ENCODE results near the gene KCNH4.
"Not testable (repeated sequence)": the region's sequence is repeated elsewhere in the genome, so short reads cannot be mapped to it uniquely, and the experiment has no call there.

KCNH4 gene

DNA sequence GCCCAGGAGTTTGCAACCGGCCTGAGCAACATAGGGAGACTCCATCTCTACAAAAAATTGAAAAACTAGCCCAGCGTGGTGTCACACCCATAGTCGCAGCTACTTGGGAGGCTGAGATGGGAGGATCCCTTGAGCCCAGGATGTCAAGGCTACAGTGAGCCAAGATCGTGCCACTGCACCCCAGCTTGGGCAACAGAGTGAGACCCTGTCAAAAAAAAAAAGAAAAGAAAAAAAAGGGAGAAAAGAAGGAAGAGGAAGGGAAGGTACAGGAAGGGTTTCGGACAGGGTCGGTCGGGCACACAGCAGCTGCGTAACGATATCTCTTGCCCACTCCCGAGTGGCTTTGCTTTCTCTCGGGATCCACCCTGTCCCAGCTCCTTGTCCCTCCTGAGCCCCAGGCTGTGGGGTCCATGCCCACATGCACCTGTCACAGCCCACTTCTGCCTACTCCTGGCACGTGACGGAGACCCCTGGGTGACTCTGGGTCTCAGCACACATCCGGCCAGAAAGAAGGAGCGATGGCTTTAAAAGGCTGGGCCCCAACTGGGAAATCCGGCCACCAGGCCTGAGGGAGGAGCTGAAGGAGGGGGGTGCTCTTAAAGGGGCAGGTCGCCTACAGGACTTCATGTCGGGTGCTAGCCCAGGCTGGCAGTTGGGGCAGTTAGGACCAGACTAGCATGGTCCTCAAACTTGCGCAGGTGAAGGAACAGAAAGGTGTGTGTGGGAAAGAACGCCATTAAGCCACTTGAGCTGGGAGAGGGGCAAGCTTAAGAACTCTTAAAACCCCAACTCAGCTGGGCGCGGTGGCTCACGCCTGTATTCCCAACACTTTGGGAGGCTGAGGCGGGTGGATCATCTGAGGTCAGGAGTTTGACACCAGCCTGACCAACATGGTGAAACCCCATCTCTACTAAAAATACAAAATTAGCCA is 13.3 kb upstream of the KCNH4 start, which contains the start of gene GHDC:
TSS of gene GHDC (minus strand) at position 526 of the 931 bp plus-strand sequence. CDS start 913 bp downstream, outside the sequence.
- DNase-seq: peak; percentile 55 to 76

DNA sequence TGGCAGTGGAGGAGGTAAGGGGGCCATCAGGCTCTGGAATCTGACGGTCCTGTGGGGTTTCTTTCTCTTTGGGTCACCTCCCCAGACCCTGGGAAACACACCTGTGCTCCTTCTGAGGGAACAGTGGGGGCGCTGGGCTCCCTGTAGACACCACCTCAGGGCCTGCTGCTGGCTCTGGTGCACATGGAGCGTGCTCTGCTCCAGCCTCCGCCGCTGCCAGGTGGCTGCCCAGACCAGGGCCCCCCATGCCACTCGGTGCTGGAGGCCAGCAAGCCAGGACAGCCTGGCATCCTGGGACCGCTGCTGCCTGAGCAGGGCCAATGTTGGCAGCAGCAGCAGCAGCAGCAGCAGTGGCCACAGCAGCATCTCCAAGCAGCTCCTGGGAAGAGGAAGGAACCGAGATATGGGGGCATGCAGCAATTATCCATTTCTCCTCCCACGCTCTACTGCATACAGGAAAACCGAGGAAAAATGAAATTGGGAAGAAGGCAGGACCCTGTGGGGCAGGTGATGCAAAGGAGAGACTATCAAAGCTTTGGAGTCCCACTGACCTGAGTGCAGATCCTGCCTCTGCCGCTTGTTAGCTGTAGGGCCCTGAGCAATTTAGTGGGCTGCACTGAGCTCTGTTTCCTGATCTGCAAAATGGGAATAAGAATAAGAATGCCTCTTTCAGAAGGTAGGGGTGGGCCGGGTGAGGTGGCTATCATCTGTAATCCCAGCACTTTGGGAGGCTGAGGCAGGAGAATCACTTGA is 12.4 kb upstream of the KCNH4 start:
- DNase-seq: no peak

DNA sequence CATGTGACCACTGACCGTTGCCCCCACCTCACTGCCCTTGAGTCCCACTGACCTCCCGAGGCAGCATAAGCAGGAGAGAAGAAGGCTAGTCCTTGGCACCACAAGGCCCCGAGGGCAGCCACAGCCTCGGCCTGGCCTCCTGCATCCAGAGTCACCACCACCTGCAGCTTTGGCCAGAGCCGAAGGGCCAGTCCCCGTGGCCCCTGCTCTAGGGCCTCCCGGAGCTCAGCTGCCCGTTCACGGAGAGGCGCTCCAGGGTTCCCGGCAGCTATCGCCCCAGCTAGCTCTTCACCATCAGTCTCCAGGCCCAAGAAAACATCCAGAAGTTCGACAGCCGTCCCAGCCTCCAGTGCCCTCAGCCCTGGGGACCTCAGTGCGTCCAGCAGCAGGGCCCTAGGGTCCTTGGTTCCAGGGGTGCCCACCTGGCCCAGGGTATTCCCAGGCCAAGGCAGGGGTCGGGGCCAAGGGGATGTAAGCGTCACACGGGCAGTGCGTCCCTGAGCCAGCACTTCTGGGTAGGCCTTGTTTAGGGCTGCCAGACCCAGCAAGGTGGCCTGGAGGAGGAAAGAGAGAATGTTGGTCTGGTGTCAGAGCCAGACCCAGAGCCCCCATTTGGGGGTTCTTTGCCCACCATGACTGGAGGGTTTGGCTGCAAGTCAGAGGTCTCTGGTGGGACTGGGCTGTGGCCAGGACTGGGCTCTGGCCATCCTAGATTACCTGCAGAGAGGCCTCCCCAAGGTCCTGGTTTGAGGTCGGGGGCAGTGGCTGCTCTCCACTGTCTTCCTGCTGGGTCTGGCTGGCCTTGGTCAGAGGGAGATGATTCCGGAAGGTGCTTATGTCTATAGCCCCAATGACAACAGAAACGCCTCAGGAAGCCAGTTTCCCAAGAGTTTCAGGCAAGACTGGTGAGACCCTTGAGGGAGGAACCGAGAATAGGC is 11.5 kb upstream of the KCNH4 start:
- no peak for DNase-seq

DNA sequence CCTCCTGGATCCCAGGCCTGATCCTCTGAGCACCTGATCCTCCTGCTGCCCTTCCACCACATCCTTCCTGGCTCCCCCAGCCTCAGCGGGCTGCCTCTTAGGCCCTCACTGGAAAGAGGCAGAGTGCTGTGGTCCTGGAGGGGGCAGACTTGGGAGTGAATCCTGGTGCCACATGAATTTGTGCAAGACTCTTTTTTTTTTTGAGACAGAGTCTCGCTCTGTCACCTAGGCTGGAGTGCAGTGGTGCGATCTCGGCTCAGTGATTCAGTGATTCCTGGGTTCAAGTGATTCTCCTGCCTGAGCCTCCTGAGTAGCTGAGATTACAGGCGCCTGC is 10.3 kb upstream of the KCNH4 start:
- DNase-seq: no peak

DNA sequence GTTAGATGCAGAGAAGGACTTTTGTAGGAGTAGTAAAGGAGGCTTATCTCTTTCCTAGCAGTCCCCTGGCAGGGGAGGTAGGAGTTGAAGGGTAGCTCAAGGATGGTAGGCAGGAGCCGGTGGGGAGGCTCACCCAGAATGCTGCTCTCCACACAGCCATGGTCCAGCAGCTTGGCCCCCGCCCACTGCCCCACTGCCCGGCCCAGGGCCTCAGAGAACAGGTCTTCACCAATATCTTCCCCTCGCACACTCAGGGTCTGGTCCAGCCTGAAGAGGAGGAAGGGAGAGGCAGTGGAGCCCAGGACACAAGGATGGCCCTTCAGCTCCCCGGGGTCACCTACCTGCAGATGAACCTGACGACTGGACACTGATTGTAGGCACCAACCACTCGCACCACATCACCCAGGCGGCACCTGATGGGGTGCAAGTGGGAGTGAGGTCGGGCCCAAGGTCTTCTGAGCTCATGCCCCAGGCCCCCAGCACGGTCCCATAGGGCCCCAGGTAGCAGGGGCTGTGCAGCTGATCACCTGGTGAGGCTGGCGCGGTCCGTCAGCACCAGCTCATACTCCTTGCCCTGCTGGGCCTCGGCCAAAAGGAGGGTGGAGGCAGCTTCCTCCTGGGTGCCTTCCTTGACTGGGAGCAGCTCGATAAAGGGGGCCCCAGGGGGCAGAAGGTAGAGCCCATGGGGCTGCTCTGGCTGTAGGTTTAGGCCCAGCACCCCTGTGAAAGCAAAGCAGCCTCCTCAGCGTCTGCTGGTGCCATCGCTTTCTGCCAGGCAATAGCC is 9.7 kb upstream of the KCNH4 start:
- no peak for DNase-seq

DNA sequence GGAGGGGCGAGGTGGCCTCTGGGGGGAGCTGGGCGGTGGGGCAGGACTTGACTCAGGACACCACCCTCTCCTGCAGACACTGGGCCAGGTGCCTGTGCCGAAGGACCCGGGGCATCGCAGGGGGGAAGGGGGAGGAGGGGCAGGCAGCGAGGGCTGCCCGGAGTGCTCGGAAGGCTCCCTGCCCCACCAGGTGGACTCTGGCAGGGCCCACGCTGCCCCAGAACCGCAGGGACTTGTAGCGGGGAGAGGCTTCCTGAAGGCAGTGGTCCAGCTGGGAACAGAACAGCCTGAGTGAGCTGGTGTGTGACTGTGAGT is 8.7 kb upstream of the KCNH4 start:
- DNase-seq: no peak

DNA sequence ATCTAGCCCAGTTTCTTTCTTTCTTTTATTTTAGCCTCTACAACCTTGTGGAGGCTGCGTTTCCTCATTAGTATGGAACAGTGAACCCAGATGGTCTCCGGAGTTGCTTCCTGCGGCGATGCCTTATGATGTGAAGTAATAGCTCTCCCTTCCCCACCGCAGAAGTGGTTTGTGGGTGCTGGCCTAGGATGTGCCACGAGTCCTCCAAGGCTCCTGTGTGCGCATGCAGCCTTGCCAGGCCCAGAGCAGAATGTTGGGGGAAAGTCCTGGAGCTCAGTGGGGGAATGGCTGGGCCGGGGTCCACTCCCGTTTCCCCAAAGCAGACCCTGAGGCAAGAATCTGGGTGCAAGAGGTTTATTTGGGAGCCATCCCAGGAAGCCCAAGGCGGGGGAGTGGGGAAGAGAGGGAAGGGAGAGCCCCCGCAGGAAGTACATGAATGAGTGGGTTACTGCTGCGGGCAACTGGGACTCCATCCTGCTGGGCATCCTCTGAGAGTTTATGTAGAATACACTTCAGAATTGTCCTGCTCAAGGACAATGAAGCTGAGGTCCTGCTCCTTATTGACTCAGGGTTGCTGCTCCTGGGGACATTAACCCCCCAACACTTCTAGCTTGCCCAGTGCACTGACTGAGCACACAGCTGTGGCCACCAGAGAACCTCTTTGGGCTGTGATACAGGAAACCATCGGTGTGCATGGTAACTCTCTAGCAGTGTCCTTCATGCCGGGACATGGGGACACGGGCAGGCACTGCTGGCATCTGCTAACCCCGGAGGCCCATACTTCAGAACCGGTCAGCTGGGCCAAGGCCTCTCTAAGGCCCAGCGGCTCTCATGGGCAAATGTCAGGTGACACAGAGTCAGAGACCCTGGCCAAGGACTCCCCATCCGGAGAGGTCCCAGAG is 8.1 kb upstream of the KCNH4 start:
- peak in 1 of 2 donors; percentile 56 for DNase-seq

DNA sequence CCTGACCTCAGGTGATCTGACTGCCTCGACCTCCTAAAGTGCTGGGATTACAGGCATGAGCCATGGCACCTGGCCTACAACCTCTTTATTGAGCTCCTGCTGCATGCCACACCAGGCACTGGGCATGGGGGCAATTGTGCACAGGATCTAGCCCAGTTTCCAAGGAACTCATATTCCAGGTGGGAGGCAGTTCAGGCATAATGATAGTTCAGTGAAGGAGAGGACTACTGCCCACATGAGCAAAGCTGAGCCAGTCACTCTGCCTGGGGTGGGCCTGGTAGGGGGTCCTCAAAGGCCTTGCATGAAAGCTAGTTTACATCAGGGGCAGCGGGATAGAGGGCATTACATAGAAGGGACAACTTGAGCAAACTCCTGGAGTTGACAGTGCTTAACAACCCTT is 6.9 kb upstream of the KCNH4 start:
- no peak for DNase-seq

DNA sequence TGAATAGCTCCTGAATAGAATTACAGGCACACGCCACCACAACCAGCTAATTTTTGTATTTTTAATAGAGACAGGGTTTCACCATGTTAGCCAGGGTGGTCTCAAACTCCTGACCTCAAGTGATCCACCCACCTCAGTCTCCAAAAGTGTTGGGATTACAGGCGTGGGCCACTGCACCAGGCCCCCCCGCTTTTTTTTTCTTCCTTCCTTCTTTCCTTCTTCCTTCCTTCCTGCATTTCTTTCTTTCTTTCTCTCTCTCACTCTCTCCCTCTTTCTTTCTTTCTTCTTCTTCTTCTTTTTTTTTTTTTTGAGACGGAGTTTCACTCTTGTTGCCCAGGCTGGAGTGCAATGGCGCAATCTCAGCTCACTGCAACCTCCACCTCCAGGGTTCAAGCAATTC is 5.2 kb upstream of the KCNH4 start:
- not testable (repeated sequence) for DNase-seq

DNA sequence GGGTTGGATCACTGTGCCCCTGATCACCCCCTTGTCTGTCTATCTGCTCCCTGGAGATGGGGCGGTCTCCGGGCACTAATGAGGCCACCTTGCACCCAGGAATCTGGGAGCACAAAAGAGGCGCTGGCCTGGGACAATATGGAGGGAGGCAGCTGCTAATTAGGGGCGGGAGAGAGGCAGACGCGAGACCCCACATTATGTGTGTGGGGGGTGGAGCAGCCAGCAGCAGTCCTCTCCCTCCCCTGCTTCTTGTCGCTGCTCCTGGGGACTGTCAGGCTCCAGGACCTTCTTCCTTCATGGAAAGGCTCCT is 4.6 kb upstream of the KCNH4 start:
- DNase-seq: no peak

DNA sequence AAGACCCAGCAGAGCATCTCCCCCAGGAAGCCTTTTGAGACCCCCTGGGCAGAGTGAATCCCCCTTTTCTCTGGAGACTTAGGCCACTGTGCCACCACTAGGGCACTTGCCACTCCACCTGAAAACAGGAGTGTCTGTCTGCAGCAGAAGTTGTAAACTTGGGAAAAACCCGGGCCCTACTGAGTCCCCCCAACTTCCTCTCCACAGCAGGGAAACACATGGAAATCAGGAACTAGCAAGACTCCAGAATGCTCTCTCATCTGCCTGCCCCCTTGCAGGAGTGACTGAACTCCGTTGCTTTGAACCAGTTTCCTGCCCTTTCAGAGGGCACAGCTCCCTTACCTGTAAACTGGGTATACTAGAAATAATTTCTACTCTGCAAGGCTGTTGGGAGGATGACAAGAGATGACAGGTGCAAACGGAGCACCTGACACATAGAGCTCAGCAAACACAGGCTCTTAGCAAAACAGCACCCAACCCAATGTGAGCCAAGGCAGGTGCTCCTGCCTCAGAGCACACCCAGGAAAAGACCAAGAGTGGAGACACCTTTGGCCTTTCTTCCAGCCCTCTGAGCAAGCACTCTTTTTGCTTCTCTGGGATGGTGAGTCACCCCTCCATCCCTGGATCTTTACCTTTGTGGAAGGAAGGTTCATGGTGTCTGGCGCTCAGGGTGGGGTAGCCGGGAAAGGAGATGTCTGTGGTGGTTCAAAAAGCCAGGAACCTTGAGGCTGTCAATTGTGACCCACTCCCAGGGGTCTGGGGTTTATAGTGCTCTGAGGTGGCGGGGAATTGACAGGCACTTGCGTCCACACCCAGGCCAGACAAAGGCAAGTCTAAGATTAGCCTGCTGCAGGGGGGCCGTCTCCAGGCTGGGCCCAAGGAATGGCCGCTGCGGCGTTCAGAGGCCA is 4.0 kb upstream of the KCNH4 start, which contains the start of gene HCRT:
TSS of gene HCRT (minus strand) at position 740 of the 908 bp plus-strand sequence. CDS start at position 653, 87 bp downstream.
- no peak for DNase-seq

DNA sequence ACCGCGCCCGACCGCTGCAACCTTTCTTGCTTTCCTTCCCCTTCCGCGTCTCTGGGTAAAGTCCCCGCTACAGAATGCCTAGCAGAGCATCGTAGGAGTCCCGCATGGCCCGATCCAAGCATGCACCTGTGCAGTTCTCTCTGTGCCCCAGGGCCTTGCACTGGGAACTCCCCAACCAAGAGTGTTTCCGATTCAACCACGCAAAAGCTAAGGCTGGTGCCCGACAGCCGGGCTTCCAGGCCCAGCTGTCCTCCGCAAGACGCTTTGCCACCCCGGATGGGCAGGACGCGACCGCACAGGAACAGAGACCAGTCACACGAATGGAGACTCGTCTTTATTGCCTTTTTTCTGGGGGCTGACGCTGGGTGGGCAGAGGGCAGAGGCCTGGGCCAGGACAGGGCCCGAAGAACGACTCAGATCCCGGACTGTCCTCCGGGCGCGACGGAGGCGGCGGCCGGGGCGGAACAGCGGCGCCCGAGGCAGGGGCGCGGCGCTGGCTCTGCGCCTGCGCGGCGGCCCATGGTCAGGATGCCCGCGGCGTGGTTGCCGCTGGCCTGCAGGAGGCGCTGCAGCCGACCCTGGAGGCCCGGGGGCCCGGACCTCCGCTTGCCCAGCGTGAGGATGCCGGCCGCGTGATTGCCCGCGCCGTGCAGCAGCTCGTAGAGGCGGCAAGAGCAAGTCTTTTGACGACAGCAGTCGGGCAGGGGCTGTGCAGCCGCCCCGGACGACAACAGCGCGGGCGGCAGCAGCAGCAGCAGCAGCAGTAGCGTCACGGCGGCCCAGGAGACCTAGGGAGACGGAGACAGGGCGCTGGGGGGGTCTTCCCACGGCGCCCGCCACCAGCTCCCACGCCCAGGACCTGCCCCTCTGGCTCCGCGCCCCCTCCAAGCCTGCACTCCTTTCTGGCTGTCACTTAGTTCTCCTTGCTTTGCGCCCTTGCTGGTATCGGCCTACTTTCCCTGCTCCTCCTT is 3.1 kb upstream of the KCNH4 start:
- peak; percentile 45 to 85 for DNase-seq

DNA sequence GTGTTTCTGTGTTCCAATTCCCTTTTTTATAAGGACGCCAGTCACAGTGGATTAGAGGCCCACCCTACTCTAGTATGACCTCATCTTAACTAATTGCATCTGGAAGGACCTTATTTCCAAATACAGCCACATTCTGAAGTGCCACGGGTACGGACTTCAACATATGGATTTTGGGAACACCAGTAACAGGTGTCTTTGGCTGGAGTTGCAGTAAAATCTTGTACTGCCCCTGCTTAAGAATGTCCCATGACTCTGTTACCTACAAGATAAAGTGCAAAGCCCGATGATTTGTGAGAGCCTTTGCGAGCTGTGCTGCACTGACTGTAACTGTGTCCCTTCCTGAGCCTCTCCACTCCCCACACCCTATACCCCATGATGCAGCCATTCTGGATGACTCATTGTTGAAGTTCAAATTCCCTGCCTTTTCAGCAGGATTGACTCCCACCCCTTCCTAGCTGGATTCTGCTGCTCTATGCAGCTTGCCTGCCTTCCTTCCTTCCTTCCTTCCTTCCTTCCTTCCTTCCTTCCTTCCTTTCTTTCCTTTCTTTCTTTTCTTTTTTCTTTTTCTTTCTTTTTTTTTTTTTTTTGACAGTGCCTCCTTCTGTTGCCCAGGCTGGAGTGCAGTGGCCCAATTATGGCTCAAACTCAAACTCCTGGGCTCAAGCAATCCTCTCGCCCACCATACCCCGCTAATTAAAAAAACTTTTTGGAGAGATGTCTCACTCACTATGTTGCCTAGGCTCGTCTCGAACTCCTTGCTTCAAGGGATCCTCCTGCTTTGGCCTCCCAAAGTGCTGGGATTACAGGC is 2.2 kb upstream of the KCNH4 start:
- no peak for DNase-seq

DNA sequence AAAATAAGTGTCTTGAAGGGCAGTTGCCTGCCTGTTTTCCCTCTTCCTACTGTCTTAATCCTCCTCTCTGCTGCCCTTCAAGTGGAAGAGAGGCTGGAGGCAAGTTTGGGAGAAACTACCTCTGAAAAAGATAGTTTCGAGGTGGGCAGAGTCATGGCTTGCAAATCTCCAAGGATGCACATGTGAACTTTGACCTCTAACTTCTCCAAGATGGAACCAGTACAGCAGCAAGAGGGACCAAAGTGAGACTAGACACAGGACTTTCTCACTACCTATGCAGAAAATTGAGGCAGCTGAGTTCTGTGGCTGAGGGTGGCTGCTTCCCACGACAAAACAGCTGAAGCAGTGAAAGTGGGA is 887 bp upstream of the KCNH4 start:
- DNase-seq: no peak

DNA sequence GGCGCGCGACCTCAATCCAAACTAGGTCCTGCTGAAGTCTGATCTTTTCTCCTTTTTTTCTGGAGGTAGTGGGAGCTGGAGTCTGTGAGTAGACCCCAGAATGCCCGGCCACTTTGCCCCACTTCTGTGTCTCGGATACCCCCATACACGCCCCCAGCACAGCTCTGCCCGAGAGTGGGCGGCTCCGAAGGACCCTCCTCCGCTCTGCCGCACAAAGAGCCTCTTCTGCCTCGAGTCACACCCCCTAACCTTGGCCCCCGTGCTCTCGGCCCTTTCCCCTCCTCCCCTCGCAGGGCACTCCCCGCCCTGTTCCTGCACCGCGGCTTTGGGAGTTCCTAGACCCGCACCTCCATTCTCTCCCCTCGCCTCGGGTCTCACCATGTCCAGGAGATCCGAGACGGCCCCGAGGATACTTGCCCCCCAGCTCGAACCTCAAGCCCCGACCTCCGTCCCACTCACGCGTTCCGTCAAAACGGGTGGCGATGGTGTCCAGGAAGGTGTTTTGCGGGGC is 476 bp downstream of the KCNH4 start:
- no peak for DNase-seq

DNA sequence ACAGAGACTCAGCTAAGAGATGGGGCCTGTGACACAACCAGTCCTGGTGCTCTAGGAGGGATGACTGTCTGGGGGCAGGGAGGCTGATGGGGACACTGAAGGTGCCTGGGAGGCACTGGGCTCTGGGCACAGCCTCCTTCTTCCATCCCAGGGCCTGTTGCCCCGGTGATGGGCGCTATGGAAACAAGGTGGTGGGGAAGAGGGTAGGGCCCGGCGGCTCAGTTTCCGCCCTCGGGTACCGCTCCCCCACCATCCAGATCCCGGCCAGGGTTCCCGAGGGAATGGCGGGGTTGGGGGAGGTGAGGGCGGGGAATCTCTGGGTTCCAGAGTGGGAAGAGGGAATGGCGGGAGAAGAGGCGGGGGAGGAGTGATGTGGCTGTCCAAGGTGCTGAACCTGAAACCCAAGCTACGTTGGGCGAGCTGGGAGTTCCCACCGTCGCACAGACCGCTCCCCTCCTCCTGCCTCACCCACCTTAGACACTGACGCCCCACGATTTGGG is 981 bp downstream of the KCNH4 start:
- no peak for DNase-seq

DNA sequence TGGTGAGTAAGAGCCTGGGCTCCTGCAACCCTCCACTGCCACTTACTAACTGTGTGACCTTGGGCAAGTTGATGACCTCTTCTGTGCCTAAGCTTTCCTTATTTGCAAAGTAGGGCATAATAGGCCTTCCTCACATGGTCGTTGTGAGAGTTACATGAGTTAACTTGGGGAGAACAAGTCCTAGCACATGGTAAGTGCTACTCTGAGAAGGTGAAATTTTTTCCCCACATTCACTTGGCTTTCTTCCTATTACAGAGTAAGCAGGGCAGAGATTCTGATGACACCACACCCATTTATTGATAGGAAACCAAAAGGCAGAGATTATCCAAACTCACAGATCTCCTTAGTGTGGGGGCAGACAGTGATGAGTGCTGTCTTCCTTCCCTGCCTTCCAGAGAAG is 1.6 kb downstream of the KCNH4 start:
- DNase-seq: no peak

DNA sequence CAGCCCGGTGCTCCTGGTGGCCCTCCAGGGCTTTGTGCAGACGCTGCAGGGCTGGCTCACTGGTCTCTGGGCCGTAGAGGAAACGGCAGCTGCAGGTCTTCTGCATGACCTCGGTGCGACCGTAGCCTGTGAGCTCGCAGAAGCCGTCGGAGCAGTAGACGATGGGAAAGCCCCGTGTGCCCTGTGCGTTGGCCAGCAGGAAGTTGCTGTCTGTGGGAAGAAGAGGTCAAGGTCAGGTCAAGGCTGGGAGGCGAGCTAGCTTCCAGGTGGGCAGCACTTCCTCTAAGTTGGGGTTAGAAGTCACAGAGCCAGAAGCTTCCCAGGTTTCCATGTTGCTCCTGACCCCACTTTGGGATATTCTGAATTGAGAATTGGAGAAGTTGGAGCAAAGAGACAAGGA is 2.1 kb downstream of the KCNH4 start:
- no peak for DNase-seq

Measured in bone marrow (tissue), 2 donors.